GM12878 (cell line): ENCODE results near the gene PTBP1. TPM values are rescaled to one million over a fixed set of nuclear protein-coding genes. Genes with fewer than 3 reads are reported as not detected.

Experiments
- ATAC-seq: fragments of 200-7000 bp; cut with Tn5 transposase; 3 replicates; pipeline ENCODE4 v1.9.1; 2020; ENCODE audit warnings: mild to moderate bottlenecking, moderate library complexity
- BruUV-seq: library from RNA; stranded (reverse); fragments of 400-500 nt; replicated peaks from 2 replicates; lab custom pipeline; 2021; lab: Mats Ljungman, UMichigan
- CTCF ChIA-PET: fragments of 300-600 bp; sonication (Branson Sonifier 250); formaldehyde crosslinking; extraction: SDS; loops from one replicate; lab custom pipeline; 2021; ENCODE audit warnings: inconsistent platforms; lab: Yijun Ruan, JAX
- POLR2A ChIA-PET: fragments of 350-600 bp; formaldehyde crosslinking; extraction: SDS; loops from one replicate; lab custom pipeline; 2021; ENCODE audit warnings: inconsistent platforms; lab: Charles Lee
- RAD21 ChIA-PET: fragments of 300-600 bp; sonication (Branson Sonifier 250); formaldehyde crosslinking; loops from one replicate; lab custom pipeline; 2023; ENCODE audit warnings: antibody characterized with exemption; ENCODE audit not compliant: unreplicated experiment; lab: Charles Lee
- SMC1A ChIA-PET: fragments of 300-600 bp; sonication (Branson Sonifier 250); formaldehyde crosslinking; loops from one replicate; lab custom pipeline; 2023; ENCODE audit not compliant: unreplicated experiment, uncharacterized antibody; lab: Charles Lee
- DNase-seq: peaks from one replicate; pipeline ENCODE4 v3.0.0-alpha.2; 2011; ENCODE audit warnings: low read depth, low spot score
- FAIRE-seq: peaks from 3 replicates; lab custom pipeline; 2011; peaks lifted over from hg19 to GRCh38; lab: Jason Lieb, UNC
- H2AFZ ChIP-seq: 2 replicates; pipeline ENCODE4 v1.6.0; 2011; ENCODE audit warnings: low read depth, low read length, control low read depth; ENCODE audit not compliant: control insufficient read depth
- H3K27ac ChIP-seq: 2 replicates; pipeline ENCODE4 v1.5.1; 2011; ENCODE audit warnings: control low read depth; ENCODE audit not compliant: control insufficient read depth, insufficient read depth
- H3K27me3 ChIP-seq, 2 experiments: replicated peaks in 1 of 2; 2 replicates each; pipeline versions ENCODE4 v1.6.0 to v1.6.1; 2011; ENCODE audit warnings: low read length in 1 of 2; ENCODE audit not compliant: control insufficient read depth in 2 of 2, insufficient read depth in 2 of 2
- H3K36me3 ChIP-seq, 2 experiments: 2 replicates each; pipeline ENCODE4 v1.5.1; 2011; ENCODE audit warnings: low read length in 1 of 2; ENCODE audit not compliant: control insufficient read depth in 2 of 2, insufficient read depth in 2 of 2
- H3K4me1 ChIP-seq: 2 replicates; pipeline ENCODE4 v1.6.1; 2011; ENCODE audit warnings: mild to moderate bottlenecking, low read length, moderate library complexity, mixed read lengths; ENCODE audit not compliant: control insufficient read depth, insufficient read depth
- H3K4me2 ChIP-seq: 2 replicates; pipeline ENCODE4 v1.6.0; 2011; ENCODE audit warnings: control low read depth; ENCODE audit not compliant: control insufficient read depth, insufficient read depth
- H3K4me3 ChIP-seq: fragments of 200-600 bp; sonication (generic); 2 replicates; pipeline ENCODE4 v1.5.1; 2016
- H3K79me2 ChIP-seq: 2 replicates; pipeline ENCODE4 v1.6.0; 2011; ENCODE audit warnings: low read length; ENCODE audit not compliant: control insufficient read depth, insufficient read depth
- H3K9ac ChIP-seq: 2 replicates; pipeline ENCODE4 v1.8.0; 2011; ENCODE audit warnings: low read length, control low read depth, mixed read lengths; ENCODE audit not compliant: control insufficient read depth, insufficient read depth
- H3K9me3 ChIP-seq: replicated peaks from 3 replicates; pipeline ENCODE4 v1.5.1; 2011; ENCODE audit warnings: mild to moderate bottlenecking, low read length; ENCODE audit not compliant: control insufficient read depth, insufficient read depth
- H4K20me1 ChIP-seq: 2 replicates; pipeline ENCODE4 v1.6.0; 2011; ENCODE audit not compliant: control insufficient read depth, insufficient read depth
- BMI1 ChIP-seq: fragments of 450-650 bp; IDR thresholded peaks from 2 replicates; pipeline ENCODE4 v1.6.1; 2016; ENCODE audit warnings: mild to moderate bottlenecking, moderate library complexity, borderline replicate concordance
- CREB1 ChIP-seq: IDR thresholded peaks from 2 replicates; pipeline ENCODE4 v1.6.1; 2012; ENCODE audit warnings: low read depth, mild to moderate bottlenecking, inconsistent platforms
- ESRRA ChIP-seq: IDR thresholded peaks from 2 replicates; pipeline ENCODE4 v1.6.1; 2012; ENCODE audit warnings: mild to moderate bottlenecking, low read length, improper control_type of control experiment
- IRF4 ChIP-seq: IDR thresholded peaks from 2 replicates; pipeline ENCODE4 v1.6.1; 2011; ENCODE audit warnings: low read depth, low read length
- JUND ChIP-seq: IDR thresholded peaks from 2 replicates; pipeline ENCODE4 v1.6.1; 2012; ENCODE audit warnings: low read depth, mild to moderate bottlenecking, low read length, improper control_type of control experiment, moderate library complexity
- NR2F1 ChIP-seq: fragments of 450-650 bp; conservative IDR thresholded peaks from 2 replicates; pipeline ENCODE4 v1.6.1; 2017; ENCODE audit warnings: mild to moderate bottlenecking
- PML ChIP-seq: IDR thresholded peaks from 2 replicates; pipeline ENCODE4 v1.6.1; 2012; ENCODE audit warnings: low read length, inconsistent platforms
- POLR2AphosphoS2 ChIP-seq: IDR thresholded peaks from 2 replicates; pipeline ENCODE4 v1.6.1; 2011; ENCODE audit warnings: low read depth, mild to moderate bottlenecking, low read length, improper control_type of control experiment, moderate library complexity
- SRF ChIP-seq, 2 experiments: IDR thresholded peaks; 2 replicates each; pipeline ENCODE4 v1.6.1; 2011; ENCODE audit warnings: low read depth in 2 of 2, low read length in 2 of 2, mild to moderate bottlenecking in 1 of 2, moderate library complexity in 1 of 2
- TCF7 ChIP-seq: IDR thresholded peaks from 2 replicates; pipeline ENCODE4 v1.6.1; 2014; ENCODE audit warnings: antibody characterized with exemption, borderline replicate concordance
- ZNF622 ChIP-seq: fragments of 450-650 bp; IDR thresholded peaks from 2 replicates; pipeline ENCODE4 v1.6.1; 2017; ENCODE audit warnings: mild to moderate bottlenecking, inconsistent platforms
- WGBS: methylation state at CpG from one replicate; pipeline ENCODE4 v1.1.6; 2016; ENCODE audit warnings: low lambda C conversion rate; ENCODE audit not compliant: insufficient replicate concordance, insufficient coverage; ENCODE audit errors: missing lambda C conversion rate; 5-methylcytosine and 5-hydroxymethylcytosine counted together
- in situ Hi-C: fragments of 300-500 bp; cut with MboI; formaldehyde crosslinking; loops from 9 replicates; pipeline ENCODE4 v1.14.3; 2018; ENCODE audit warnings: mixed read lengths
- intact Hi-C: fragments of 100-400 bp; cut with micrococcal nuclease; formaldehyde crosslinking; loops from one replicate; pipeline ENCODE4 v1.14.2; 2022; ENCODE audit not compliant: unreplicated experiment
- polyA plus RNA-seq, 11 experiments: library from polyadenylated mRNA; depleted of rRNA in 4 of 11; unstranded in 6 of 11; stranded (reverse) in 5 of 11; fragments of >200 nt; fragmentation: Nextera tagmentation in 4 of 11; fragmentation: Illumina TruSeq in 1 of 11; extraction: Ambion mirVana in 4 of 11; extraction: Trizol in 1 of 11; gene quantifications; 1 replicate in 1 of 11; 2 replicates in 10 of 11; pipeline versions ENCODE4 v1.2.1 to v1.2.3, GENCODE V29; 2011 to 2016; ENCODE audit warnings: inconsistent platforms in 2 of 11, missing spikeins in 2 of 11, low read depth in 1 of 11
- total RNA-seq, 4 experiments: library from RNA; depleted of rRNA in 3 of 4; stranded (reverse); fragments of >200 nt in 3 of 4; fragmentation: Illumina TruSeq in 1 of 4; extraction: Trizol in 1 of 4; gene quantifications; 2 replicates each; pipeline versions ENCODE4 v1.2.1 to v1.2.3, GENCODE V29; 2013 to 2021
- TF ChIP-seq, protein P1 (sequence below): fragments of 450-650 bp; formaldehyde crosslinking; IDR thresholded peaks from 2 replicates; pipeline ENCODE4 v1.5.0; 2022; ENCODE audit warnings: mild to moderate bottlenecking, missing genetic modification characterization
- TF ChIP-seq, protein P2 (sequence below): fragments of 450-650 bp; IDR thresholded peaks from 2 replicates; pipeline ENCODE4 v1.6.1; 2016; ENCODE audit warnings: mild to moderate bottlenecking
- TF ChIP-seq, protein P3 (sequence below): IDR thresholded peaks from 2 replicates; pipeline ENCODE4 v1.6.1; 2012; ENCODE audit warnings: low read depth, low read length, improper control_type of control experiment
- TF ChIP-seq, protein P4 (sequence below): IDR thresholded peaks from 2 replicates; pipeline ENCODE4 v1.6.1; 2012; ENCODE audit warnings: low read length, inconsistent platforms

The PTBP1 gene
- total and polyA plus RNA-seq, 10 of the 15 experiments (the other 5 are each of a cell fraction or from before 2014, with no cell fraction given): 13.1 to 532 (median 217) TPM

DNA sequence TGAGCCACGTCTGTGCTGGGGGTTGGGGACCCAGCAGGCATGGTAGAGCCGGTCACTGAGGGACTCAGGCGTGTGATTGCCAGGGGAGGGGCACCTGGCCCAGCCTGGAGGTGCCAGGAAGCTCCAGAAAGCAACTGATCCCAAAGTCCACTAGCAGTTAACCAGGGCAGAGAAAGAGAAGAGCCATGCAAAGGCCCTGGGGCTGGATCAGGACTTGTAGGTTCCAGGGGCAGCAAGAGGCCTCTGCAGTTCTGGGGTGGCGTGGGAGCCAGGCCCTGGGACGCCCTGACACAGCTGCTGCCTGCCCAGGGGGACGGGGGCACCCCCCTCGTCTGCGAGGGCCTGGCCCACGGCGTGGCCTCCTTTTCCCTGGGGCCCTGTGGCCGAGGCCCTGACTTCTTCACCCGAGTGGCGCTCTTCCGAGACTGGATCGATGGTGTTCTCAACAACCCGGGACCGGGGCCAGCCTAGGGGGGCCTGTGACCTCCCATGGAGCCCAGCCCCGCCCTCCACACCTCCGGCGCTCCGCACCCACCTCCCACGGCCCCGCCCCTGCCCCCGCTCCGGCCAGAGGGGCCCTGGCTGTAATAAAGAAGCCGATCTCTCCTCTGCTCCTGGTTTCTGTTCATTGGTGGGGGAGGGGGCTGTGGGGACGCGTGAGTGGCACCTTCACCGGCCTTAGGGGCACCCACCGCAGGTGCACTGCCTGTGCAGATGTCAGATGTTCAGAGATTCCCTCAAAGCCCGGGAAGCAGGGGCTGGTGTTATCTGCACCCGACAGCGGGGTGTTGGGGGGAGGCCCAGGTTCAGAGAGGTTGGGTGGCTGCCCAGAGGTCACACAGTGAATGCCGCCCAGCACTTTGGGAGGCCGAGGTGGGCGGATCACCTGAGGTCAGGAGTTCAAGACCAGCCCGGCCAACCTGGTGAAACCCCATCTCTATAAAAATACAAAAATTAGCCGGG, 34.4 kb downstream of the PTBP1 start (continued):
- TF ChIP-seq, protein P1, sequence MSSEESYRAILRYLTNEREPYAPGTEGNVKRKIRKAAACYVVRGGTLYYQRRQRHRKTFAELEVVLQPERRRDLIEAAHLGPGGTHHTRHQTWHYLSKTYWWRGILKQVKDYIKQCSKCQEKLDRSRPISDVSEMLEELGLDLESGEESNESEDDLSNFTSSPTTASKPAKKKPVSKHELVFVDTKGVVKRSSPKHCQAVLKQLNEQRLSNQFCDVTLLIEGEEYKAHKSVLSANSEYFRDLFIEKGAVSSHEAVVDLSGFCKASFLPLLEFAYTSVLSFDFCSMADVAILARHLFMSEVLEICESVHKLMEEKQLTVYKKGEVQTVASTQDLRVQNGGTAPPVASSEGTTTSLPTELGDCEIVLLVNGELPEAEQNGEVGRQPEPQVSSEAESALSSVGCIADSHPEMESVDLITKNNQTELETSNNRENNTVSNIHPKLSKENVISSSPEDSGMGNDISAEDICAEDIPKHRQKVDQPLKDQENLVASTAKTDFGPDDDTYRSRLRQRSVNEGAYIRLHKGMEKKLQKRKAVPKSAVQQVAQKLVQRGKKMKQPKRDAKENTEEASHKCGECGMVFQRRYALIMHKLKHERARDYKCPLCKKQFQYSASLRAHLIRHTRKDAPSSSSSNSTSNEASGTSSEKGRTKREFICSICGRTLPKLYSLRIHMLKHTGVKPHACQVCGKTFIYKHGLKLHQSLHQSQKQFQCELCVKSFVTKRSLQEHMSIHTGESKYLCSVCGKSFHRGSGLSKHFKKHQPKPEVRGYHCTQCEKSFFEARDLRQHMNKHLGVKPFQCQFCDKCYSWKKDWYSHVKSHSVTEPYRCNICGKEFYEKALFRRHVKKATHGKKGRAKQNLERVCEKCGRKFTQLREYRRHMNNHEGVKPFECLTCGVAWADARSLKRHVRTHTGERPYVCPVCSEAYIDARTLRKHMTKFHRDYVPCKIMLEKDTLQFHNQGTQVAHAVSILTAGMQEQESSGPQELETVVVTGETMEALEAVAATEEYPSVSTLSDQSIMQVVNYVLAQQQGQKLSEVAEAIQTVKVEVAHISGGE (CRISPR knock-in tag): no peak
- no peak for TF ChIP-seq POLR2AphosphoS2
- TF ChIP-seq, protein P2, sequence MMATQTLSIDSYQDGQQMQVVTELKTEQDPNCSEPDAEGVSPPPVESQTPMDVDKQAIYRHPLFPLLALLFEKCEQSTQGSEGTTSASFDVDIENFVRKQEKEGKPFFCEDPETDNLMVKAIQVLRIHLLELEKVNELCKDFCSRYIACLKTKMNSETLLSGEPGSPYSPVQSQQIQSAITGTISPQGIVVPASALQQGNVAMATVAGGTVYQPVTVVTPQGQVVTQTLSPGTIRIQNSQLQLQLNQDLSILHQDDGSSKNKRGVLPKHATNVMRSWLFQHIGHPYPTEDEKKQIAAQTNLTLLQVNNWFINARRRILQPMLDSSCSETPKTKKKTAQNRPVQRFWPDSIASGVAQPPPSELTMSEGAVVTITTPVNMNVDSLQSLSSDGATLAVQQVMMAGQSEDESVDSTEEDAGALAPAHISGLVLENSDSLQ: no peak

DNA sequence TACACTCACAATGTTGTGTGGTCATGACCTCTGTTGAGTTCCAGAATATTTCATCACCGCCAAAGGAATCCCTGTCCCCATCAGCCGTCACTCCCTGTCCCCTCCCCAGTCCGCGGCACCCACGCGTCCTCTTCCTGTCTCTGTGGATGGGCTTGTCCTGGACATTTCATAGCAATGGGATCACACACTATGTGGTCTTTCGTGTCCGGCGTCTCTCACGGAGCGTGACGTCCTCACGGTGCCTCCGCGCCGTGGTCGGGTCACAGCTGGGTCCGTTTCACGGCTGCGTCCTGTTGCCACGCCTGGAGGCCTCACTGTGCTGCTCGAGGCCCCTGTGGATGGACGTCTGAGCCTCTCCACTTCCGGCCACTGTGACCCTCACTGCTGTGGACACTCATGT, 37.0 kb downstream of the PTBP1 start:
- RAD21 ChIA-PET: no interaction called here
- no peak for FAIRE-seq
- H3K4me1 ChIP-seq: no peaks in the 10 kb centered on the region
- SMC1A ChIA-PET: no interaction called here
- in situ Hi-C loops (no loop called here), intact Hi-C loops (no loop called here)
- no peak overlapping the region for H3K4me3 ChIP-seq
- no peak overlapping the region for H2AFZ ChIP-seq
- no peaks in the 10 kb centered on the region for H3K9me3 ChIP-seq
- H3K9ac ChIP-seq: no peak overlapping the region
- no peaks in the 10 kb centered on the region for H3K36me3 ChIP-seq
- no TSS peak for BruUV-seq
- no peak overlapping the region for H3K27ac ChIP-seq
- ATAC-seq: no peak
- POLR2A ChIA-PET: no interaction called here
- WGBS: 64% methylated on average over 24 of the region's 24 CpGs
- no peaks in the 10 kb centered on the region for H3K27me3 ChIP-seq
- no peaks in the 10 kb centered on the region for H3K79me2 ChIP-seq
- no peaks in the 10 kb centered on the region for H4K20me1 ChIP-seq
- DNase-seq: no peak
- no peak overlapping the region for H3K4me2 ChIP-seq
- CTCF ChIA-PET: no interaction called here
- TF ChIP-seq SRF (IDR thresholded peaks at IDR 0.05; ENCODE audit: low read depth in 2 of 2, low read length in 2 of 2) (no peak), ESRRA (no peak), CREB1 (no peak), NR2F1 (no peak), TCF7 (no peak), ZNF622 (no peak), BMI1 (no peak), IRF4 (no peak), PML (no peak), JUND (no peak)
- TF ChIP-seq, protein P3, sequence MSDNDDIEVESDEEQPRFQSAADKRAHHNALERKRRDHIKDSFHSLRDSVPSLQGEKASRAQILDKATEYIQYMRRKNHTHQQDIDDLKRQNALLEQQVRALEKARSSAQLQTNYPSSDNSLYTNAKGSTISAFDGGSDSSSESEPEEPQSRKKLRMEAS: no peak
- TF ChIP-seq, protein P4, sequence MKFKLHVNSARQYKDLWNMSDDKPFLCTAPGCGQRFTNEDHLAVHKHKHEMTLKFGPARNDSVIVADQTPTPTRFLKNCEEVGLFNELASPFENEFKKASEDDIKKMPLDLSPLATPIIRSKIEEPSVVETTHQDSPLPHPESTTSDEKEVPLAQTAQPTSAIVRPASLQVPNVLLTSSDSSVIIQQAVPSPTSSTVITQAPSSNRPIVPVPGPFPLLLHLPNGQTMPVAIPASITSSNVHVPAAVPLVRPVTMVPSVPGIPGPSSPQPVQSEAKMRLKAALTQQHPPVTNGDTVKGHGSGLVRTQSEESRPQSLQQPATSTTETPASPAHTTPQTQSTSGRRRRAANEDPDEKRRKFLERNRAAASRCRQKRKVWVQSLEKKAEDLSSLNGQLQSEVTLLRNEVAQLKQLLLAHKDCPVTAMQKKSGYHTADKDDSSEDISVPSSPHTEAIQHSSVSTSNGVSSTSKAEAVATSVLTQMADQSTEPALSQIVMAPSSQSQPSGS: no peak
